Measurements from ENCODE around the gene OVCA2.

The OVCA2 gene

DNA sequence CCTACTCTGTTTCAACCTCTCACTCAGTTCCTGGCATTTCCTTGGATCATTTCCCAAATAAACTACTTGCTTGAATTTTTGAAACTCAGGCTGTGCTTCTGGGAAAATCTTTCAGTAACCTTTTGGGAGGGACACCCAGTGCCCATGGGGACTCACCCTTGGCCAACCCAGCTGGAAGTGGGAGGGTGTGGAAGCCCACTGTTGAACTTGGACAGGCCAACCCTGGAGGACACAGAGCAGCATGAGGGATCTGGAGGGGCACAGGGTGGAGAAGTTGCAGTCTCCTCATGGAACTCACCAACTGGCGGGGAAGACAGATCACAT, 27.9 kb upstream of the OVCA2 start:
- no peak for DNase-seq (ENCODE audit: low read depth)

DNA sequence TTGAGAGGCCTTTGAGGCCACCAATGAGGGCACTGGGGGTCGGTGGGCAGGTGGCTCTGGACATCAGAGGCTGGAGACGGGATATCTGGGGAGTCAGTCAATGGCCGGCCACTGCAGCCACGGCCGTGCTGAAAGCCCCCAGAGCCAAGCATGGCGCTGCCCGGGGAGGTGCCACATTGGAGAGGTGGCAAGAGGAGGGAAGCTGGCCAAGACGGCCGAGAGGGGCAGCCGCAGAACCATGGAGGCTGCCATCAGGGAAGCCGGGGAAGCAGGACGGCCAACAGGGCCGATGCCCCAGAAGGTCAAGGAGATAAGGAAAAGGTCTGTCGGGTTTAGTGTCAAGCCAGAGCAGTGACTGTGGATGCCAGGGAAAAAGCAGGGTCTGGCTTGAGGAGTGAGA, 26.5 kb upstream of the OVCA2 start:
- DNase-seq (ENCODE audit: low read depth): no peak

DNA sequence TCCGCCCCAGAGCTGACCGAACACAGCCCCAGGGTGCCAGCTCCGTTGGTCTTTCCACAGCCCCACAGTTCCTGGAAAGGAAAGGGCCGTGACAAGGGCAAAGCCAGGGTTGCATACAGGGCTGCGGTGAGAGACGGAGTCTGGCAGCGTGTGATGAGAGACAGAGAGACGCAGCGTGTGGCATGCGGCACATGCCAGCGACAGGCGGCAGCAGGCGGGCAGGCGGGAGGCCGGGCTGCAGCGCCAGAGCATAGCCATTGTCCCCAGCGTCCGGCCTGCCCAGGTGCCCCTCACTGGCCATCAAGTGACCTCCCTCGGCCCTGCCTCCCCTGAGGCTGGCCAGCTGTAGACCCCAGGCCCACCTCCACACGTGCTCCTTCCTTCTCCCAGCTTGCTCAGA, 25.3 kb upstream of the OVCA2 start:
- no peak for DNase-seq (ENCODE audit: low read depth)

DNA sequence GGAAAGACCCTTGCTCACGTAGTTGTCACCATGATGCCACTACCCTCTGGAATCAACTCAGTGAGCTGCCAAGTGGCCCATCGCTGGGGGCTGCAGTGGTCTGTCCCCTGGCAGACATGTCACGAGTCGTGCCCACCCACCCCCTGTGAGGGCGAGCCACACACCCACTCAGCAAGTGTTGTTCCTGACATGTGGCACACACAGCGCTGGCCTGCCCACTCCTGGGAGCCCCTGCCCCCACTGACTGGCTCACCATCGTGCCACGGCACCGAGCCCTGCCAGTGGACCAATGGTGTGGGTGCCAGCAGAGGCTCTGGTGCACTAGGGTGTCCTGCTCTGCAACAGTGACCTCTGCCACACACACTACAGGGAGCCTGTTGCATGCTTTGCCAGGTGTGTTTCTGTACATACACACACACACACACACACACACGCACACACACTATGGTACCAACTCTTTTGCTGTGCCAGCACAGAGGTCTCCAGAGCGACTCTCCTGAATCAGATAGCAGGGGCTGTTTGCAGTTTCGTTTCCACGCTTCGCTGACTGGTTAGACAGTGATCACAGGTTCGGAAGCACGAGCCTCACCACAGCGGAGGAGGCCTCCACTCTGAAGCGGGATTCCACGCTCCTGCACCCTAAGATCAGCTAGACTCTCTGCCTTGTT, 24.4 kb upstream of the OVCA2 start:
- DNase-seq (ENCODE audit: low read depth): no peak

DNA sequence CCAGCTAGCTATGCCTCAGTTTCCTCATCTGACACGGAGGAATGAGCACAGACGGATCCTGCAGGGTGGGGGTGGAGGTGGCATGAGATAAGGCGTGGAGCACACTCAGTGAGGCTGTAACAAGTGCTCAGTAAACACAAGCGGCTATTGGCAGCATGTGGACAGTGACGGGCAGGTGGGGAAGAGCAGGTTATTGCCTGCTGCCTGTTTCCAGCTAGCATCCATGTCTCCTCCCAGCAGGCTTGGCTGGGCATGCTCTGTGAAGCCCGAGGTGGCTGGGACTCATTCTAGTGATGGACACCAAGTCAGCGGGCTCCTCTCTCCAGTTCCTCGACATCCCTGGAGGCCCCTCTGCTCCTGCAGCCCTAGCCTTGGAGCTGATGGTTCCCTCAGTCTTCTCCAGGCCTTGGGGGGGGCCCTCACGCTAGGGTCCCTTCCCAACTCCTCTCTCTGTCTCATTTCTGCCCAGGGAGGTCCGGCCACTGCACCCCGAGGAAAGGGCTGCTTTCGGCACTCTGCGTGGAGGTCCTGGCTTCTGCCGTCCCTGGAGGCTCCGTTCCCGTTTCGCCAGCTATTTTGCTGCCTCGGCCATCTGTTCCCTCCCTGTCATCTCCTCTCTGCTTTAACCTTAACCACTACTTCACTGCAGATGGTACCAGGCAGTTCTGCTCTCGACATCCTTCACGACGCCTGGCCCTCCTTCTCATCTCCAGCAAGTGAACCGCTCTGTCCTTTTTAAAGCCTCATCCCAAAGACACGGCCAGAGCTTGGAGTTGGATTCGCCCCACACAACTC, 22.9 kb upstream of the OVCA2 start:
- no peak for DNase-seq (ENCODE audit: low read depth)

DNA sequence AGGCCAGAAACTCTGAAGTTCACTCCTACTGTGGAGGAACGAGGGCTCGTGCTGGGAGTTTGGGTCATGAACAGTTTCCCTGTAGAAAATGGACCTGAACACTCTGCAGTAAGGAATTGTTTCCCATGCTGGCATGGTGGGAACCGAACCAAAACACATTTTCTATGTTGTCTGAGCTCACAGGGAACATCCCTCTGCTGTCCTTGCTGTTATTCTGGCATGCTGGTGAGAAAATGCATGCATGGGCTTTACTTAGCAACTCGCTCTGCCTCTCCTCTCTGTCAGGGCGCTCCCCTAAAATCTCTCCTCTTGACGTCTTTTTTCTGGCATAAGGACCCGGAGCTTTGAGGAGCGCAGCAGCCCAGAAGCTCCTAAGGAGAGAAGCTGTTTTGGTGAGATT, 22.1 kb upstream of the OVCA2 start:
- DNase-seq (ENCODE audit: low read depth): no peak

DNA sequence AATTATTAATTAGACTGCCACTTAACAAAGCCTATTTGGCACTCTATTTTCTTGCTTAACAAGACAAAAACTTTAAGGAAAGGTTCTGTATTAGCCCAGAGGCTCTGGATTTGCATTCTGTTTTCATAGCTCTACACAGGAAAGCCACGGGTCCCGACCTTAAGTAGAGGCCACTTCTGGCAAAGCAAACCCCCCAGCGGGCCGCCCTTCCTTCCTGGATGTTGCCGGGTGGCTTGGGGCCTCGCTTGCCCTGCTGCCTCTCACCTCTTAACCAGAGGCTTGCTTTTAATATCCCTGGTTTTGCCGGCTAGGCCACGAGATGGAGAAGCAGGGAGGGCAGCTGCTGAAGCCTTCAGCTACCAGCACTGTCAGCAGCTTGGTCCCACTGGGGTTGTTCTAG, 21.1 kb upstream of the OVCA2 start:
- DNase-seq (ENCODE audit: low read depth): no peak

DNA sequence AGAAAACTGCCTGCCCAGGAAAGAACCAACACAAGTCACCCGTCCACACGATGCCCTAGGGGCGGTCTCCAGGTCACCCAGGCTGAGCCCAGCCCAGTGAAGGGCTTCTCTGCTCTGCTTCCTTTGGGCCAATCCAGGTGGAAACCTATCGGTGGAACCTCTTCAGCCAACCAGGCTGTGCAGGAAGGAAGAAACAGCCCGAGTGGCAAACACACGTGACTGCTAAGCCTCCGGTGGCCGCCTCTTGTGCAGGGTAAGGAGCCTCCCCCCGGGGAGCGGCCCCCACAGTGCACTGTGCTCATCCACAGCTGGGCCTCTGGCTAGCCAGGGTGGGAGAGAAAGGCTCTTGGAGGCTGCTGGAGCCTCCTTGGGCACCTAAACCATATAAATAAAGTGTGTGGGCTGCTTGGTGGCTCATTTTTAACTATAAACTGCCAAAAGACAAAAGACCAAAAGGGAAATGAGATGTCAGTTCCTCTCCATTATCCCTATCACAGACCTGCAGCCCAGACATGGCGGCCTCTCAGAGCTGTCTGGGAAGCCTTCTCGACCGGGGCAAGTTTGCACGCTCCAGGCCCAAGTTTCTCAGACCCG, 19.1 kb upstream of the OVCA2 start:
- DNase-seq (ENCODE audit: low read depth): no peak

DNA sequence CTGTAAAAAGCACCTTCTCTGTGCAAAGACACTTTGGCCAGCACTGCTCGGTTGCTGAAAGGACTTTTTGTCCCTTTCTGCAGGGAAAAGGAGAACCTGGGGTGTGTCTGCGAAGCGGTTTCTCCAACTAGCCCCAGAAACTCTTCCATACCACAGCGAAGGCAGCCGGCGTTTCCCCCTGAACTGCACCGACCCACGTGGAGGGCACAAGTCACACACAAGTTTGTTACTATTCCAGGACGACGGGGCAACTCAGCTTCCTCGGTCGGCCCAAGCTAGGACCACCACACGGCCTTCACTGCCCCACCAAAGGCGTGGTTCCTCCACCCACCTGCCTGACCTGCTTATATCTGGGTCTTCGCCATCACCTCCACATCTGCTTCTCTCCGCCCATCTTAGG, 18.6 kb upstream of the OVCA2 start:
- no peak for DNase-seq (ENCODE audit: low read depth)

DNA sequence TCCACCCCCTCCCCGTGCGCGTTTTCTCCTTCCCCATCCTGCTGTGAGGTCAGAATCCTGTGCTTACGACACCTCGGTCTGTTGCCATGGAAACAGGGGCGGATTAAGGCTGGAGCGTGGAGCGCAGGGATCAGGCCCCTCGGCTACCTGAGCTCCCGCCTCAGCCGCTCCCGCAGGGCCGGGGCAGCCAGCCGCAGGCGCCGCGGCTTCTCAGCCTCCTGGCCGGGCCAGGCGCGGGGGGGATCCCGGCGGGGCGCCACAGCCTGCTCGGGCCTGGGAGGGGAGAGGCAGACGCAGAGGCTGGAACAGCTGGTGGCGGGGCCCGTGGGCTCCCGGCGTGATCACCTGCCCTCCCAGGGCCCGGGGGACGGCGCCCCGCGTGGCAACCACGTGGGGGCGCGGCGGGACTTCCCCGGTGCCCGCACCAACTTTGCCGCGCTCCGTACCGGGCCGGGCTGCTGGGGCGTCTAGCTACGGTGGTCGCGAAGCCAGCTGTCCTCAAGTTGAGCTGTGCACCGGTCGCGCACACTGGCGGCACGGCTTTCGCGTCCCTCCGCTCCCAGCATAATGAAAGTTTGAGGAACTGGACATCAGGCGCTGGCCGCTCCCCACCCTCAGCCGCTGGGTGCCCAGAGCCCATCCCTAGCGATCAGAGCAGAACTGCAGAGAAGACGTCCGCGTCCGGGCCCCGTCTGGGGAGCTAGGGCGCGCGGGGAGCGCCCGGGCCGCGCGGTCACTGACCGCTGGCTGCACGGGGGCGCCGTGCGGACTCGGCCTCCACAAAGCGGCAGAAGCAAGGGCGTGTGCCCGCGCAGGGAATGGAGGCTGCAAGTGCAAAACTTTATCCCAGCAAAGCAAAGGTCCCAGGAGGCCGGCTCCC, 17.9 kb upstream of the OVCA2 start:
- no peak for DNase-seq (ENCODE audit: low read depth)

DNA sequence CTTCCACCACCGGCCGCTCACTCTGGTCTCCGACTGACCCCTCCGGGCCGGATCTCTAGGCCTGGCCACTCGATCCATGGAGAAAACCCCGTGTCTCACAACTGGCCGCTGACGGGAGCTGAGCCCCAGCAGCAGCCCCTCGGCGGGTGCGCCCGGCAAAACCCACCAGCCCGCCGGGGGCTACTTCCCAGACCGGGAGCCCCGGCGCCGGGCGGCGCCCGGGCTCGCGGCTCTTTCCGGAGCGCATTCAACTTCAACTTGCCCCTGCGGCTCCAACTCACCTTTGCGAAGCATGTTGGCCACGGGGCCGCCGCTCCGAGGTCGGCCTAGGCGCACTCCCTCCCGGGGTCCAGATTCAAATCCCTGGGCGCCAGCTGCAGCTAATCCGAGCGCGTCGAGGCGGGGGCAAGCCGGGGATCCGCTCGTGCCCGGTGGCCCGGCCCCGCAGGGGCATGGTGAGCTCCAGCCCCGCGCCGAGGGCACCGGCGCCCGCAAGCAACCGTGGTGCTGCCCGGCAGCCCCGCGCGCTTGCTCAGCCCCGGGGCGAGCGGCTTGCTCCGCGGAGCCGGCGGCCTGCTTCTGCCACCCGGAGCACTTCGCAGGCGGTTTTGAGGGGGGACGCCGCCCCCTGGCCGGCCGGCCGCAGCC, 17.1 kb upstream of the OVCA2 start:
- DNase-seq (ENCODE audit: low read depth): no peak

DNA sequence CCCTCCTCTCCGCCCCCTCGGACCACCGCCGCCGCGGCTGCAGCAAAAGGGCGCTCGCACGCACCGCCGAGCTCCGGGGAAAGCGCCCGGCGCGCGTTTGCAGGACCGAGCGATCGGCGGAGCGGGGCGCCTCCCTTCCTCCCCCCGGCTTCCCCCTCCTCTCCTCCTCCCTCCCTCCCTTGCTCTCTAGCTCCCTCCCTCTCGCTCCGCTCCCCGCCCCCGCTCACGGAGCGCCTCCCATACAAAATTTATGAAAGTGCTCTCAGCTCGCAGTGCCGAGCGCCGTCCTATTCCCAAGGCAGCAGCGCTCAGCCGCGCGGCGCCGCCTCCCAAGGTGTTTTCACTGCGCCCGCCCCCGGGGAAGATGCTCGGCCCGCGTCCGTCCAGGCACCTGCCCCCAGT, 16.6 kb upstream of the OVCA2 start, which contains the start of gene RTN4RL1:
Gene RTN4RL1, minus strand, starts transcription at position 115 of the 402 bp plus-strand sequence. CDS start 469 bp downstream, outside the sequence.
- DNase-seq (ENCODE audit: low read depth): peak; percentile 51

DNA sequence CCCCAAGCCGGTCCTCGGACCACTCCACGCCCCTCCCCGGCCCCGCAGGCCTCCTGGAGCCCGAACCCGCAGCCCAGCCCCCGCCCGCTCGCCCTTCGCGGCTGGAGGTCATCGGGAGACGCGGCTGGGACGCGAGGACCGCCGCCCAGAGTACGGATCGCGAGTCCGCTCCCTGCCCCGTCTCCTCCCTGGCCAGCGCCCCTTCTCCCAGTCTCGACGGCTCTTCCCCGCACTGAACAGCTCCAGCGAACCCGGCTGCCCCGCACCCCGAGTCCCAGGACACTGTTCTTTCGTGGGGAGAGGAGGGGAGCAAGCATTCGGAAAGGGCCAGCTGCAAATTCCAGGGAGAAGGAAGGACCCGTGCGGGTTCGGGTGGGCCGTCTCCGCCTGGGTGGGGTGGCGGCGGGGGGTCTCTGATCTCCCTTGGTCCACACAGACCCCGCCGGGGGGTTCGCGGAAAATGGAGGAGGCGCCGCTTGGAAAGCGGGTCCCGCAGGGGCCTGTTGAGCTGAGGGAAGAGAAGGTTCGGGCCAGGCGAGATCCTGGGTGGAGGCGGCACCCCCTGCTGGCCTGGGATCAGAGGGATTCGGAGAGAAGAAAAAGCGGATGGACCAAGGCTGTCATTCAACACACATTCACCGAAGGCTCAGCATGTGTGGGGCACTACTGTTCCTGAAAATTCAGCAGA, 16.1 kb upstream of the OVCA2 start:
- DNase-seq (ENCODE audit: low read depth): no peak

DNA sequence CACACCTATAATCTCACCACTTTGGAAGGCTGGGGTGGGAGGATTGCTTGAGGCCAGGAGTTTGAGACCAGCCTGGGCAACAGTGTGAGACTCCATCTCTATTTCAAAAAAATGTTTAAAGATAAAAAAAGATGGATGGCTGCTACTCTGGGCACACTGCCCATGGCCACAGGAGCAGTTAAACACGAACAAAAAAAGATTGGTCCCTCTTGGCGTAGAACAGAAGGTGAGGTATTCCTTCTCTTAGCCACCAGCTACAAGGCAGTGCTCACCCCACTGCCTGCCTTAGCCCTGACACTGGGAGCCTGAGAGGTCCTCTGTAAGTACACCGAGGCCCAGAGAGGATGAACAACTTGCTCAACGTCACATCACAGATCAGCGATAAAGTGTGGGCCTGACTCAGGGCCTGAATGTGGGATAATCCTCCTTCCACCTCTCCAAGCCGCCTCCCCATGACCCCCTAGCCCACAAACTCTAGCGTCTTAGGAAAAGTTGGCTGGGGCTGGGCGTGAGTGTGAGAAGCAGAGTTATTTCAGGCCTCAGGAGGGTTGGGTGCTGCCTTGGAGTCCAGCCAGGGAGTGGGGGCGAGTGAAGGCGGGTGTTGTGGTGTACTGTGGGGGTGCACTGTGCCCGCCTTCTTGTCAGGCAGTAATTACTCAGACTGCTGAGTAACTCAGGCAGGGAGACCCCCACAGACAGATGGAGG, 14.1 kb upstream of the OVCA2 start:
- no peak for DNase-seq (ENCODE audit: low read depth)

DNA sequence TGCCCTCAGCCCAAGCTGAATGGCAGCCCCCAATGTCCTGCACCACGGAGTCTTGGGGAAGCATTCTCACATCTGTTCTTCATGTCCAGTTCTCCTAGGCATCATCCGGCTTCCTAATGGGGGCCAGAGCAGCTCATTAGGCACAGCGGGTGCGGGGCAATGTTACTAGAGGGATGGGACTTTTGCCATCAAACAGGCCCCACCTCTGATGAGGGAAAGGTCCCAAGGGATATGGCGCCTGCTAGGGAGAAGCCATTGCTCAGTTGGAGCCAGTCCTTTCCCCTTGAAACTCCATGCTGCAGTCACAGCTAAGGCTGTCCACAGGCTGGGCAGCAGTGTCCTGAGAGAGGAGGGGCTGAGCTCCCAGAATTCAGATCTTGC, 13.6 kb upstream of the OVCA2 start:
- no peak for DNase-seq (ENCODE audit: low read depth)

DNA sequence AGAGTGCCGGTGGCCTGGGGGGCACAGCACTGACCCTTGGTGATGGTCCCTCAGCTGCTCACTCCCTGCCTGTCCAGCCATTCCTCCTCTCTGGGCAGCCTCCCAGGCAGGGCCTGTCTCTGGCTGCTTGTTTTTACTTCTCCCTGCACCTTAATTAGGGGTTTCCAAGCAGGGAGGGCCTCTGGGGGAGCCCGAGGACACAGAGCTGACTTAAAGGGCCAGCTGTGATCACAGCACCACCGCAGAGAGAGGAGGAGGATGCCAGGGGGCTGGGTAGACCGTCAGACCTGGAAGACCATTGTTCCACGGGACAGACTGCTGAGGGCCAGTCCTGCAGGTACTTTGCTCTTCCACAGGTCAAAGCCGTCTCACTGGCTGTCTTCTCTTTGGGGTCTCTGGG, 13.1 kb upstream of the OVCA2 start:
- no peak for DNase-seq (ENCODE audit: low read depth)

DNA sequence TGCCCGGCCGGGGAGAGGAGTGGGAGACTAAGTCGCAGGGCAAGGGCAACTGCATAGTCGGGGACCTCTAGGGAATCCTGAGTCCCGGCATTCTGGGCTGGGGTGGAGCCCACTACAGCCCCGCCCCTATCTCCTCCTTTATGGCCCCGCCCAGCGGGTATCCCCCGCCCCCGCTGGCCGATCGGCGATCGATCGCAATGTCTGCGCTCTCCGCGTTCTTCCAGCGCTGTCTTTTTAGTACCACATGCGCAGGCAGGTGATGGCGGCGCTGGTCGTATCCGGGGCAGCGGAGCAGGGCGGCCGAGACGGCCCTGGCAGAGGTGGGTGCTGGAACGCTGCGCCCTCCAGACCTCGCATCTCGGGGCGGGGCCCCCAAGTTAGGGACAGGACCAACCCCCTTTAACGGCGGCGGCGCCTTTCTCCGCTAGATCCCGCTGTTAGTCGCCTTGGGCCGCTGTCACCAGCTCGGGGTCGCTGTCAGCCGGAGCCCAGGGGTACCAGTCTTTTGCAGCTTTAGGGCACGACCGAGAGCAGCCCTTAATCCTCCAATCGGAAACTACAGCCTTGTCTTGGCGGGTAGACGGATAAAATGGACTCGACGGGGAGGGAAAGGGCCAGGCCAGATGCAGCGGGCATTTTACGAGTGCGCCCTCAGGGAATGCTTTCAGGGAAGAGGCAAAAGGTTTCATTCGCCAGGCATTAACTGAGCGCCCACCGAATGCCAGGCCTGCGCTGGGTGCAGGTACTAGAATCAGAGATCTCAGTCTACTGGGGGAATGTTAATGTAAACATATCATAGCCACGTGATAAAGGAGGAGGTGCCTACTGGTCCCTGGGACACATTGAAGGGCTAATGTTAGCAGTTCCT, 11.7 kb upstream of the OVCA2 start, which contains the start of gene DPH1:
Gene DPH1, plus strand, starts transcription at position 243 of the 868 bp plus-strand sequence. Its CDS starts 17 bp downstream, at position 260.
- peak; percentile 72 for DNase-seq (ENCODE audit: low read depth)

DNA sequence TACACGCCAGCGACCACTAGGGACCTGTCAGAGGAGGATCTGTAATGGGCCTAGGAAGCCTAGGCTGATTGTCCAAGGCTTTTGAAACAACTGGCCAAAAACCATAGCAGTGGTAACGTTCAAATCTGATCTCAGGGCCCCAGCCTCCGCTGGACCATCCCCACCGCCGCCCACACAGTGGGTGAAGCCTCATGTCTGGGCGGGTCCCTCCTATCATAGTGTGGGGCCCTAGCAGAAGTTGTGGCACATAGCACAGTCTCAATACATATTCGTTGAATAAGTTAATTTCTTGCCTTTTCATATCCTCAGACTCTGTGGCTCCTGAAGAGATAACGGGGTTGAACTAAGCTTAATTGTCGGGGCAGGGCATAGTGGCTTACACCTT, 11.1 kb upstream of the OVCA2 start:
- DNase-seq (ENCODE audit: low read depth): no peak

DNA sequence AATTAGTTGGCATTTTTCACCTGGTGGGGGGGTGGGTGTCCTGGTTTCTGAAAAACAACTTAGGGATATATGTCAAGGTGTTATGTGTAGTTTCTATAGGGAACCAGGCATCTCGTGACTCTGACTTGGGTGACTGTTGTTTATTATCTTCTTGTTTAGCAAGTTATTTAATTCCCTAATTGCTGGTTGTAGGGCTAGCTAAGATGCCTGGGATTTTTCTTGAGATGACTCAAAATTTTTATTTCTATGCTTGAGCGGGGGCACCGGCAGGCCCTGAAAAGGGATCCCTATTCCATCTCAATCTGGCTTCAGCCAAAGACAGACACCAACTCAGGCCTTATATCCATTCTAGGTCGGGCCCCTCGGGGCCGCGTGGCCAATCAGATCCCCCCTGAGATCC, 8.7 kb upstream of the OVCA2 start:
- DNase-seq (ENCODE audit: low read depth): no peak

DNA sequence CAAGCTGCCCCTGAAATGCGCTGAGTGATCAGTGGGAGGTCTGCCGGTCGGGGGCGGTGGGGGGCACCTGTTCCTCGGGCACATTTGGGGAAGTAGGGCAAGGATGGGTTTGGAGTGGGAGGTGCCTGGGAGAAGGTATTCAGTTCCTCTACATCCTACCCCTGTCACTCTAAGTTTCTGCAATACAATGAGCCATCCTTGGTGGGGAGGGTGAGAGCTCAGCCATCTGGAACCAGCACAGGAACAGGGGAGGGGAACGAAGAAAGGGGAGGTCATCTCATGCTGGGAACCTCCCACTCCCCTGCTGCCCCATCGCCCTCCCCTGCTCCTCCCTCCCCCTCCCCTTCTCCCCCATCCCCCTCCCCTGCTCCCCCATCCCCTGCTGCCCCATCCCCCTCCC, 7.7 kb upstream of the OVCA2 start:
- no peak for DNase-seq (ENCODE audit: low read depth)
